Loucy (cell line): ENCODE measurements around the gene GABRG3.

ENCODE experiments used
- H2AFZ ChIP-seq: fragments of 200-600 bp; sonication (generic); 2 replicates; pipeline ENCODE4 v1.6.0; 2016; ENCODE audit warnings: antibody characterized with exemption, mild to moderate bottlenecking, low read length, moderate library complexity
- H3F3A ChIP-seq: fragments of 200-600 bp; 2 replicates; pipeline ENCODE4 v1.6.0; 2016; ENCODE audit warnings: antibody characterized with exemption, low read depth, mild to moderate bottlenecking
- H3K27me3 ChIP-seq: fragments of 200-600 bp; sonication (generic); 2 replicates; pipeline ENCODE4 v1.6.1; 2014; ENCODE audit warnings: low read length, mild to moderate bottlenecking; ENCODE audit not compliant: insufficient read depth, poor library complexity, severe bottlenecking
- H3K36me3 ChIP-seq: fragments of 200-600 bp; sonication (generic); 2 replicates; pipeline ENCODE4 v1.6.1; 2016; ENCODE audit warnings: low read length; ENCODE audit not compliant: insufficient read depth
- H3K4me1 ChIP-seq: fragments of 200-600 bp; sonication (generic); 2 replicates; pipeline ENCODE4 v1.5.1; 2014; ENCODE audit warnings: low read length, mild to moderate bottlenecking; ENCODE audit not compliant: insufficient read depth, poor library complexity, severe bottlenecking
- H3K4me2 ChIP-seq: fragments of 200-600 bp; sonication (generic); 2 replicates; pipeline ENCODE4 v1.6.0; 2014; ENCODE audit warnings: antibody characterized with exemption, low read length, low read depth, mild to moderate bottlenecking; ENCODE audit not compliant: poor library complexity, severe bottlenecking
- H3K4me3 ChIP-seq: fragments of 200-600 bp; sonication (generic); 2 replicates; pipeline ENCODE4 v1.5.1; 2014; ENCODE audit warnings: low read length, mild to moderate bottlenecking, mixed read lengths; ENCODE audit not compliant: poor library complexity, severe bottlenecking
- H3K79me2 ChIP-seq: fragments of 200-600 bp; sonication (generic); 2 replicates; pipeline ENCODE4 v1.6.1; 2014; ENCODE audit warnings: low read length; ENCODE audit not compliant: insufficient read depth
- H3K9ac ChIP-seq: fragments of 200-600 bp; sonication (generic); 2 replicates; pipeline ENCODE4 v1.6.0; 2014; ENCODE audit warnings: mild to moderate bottlenecking, low read depth, low read length, moderate library complexity; ENCODE audit not compliant: poor library complexity, severe bottlenecking
- H3K9me2 ChIP-seq: fragments of 200-600 bp; sonication (generic); replicated peaks from 2 replicates; pipeline ENCODE4 v1.6.1; 2016; ENCODE audit warnings: low read depth, low read length, mixed read lengths
- H3K9me3 ChIP-seq: fragments of 200-600 bp; sonication (generic); 2 replicates; pipeline ENCODE4 v1.6.1; 2014; ENCODE audit warnings: mild to moderate bottlenecking, antibody characterized with exemption, low read length, low read depth; ENCODE audit not compliant: insufficient read depth
- H4K20me1 ChIP-seq: fragments of 200-600 bp; sonication (generic); 2 replicates; pipeline ENCODE4 v1.6.0; 2014; ENCODE audit warnings: antibody characterized with exemption, low read length, mild to moderate bottlenecking; ENCODE audit not compliant: insufficient read depth, poor library complexity, severe bottlenecking
- EZH2phosphoT487 ChIP-seq: fragments of 200-600 bp; IDR thresholded peaks from 2 replicates; pipeline ENCODE4 v1.6.1; 2018; ENCODE audit warnings: antibody characterized with exemption, mild to moderate bottlenecking, moderate library complexity, borderline replicate concordance
- TF ChIP-seq, protein P1 (sequence below): fragments of 200-600 bp; sonication (generic); conservative IDR thresholded peaks from 2 replicates; pipeline ENCODE4 v1.5.1; 2014; ENCODE audit warnings: mild to moderate bottlenecking, antibody characterized with exemption, low read length

The GABRG3 gene

GRCh38 chr15:27042646-27043045, 71.7 kb downstream of the GABRG3 start:
- Histone ChIP-seq H3F3A (no peaks in the 10 kb centered on the region), H3K9ac (no peak overlapping the region), H4K20me1 (no peaks in the 10 kb centered on the region), H3K4me3 (no peak overlapping the region), H2AFZ (no peak overlapping the region), H3K4me2 (no peak overlapping the region), H3K79me2 (no peaks in the 10 kb centered on the region), H3K36me3 (no peaks in the 10 kb centered on the region), H3K9me3 (no peaks in the 10 kb centered on the region; the same call in 1 of the 2 replicates), H3K27me3 (no peaks in the 10 kb centered on the region), H3K4me1 (no peaks in the 10 kb centered on the region), H3K9me2 (no peaks in the 10 kb centered on the region)
- no peak for TF ChIP-seq EZH2phosphoT487

DNA sequence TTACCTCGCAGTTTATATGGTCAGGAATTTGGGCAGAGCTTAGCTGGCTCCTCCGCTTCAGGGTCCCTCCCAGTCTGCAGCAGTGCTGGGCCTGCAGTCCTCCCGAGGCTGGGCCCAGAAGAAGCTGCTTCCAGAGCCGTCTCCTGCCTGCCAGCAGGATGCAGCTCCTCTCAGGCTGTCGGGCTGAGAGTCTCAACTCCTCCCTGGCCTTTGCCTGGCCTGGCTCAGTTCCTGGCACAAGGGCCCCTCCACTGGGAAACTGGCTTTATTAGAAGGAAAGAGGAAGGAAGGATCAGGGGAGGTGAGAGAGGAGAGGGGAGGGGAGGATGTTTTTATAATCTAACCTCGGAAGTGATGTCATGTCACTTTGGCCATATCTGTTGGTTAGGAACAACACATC, 72.8 kb downstream of the GABRG3 start:
- TF ChIP-seq, protein P1, sequence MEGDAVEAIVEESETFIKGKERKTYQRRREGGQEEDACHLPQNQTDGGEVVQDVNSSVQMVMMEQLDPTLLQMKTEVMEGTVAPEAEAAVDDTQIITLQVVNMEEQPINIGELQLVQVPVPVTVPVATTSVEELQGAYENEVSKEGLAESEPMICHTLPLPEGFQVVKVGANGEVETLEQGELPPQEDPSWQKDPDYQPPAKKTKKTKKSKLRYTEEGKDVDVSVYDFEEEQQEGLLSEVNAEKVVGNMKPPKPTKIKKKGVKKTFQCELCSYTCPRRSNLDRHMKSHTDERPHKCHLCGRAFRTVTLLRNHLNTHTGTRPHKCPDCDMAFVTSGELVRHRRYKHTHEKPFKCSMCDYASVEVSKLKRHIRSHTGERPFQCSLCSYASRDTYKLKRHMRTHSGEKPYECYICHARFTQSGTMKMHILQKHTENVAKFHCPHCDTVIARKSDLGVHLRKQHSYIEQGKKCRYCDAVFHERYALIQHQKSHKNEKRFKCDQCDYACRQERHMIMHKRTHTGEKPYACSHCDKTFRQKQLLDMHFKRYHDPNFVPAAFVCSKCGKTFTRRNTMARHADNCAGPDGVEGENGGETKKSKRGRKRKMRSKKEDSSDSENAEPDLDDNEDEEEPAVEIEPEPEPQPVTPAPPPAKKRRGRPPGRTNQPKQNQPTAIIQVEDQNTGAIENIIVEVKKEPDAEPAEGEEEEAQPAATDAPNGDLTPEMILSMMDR, result no peak
- no peak for TF ChIP-seq EZH2phosphoT487
- H3K4me2 ChIP-seq, result no peak overlapping the region
- no peaks in the 10 kb centered on the region for H3K79me2 ChIP-seq
- no peak overlapping the region for H3K9ac ChIP-seq
- no peaks in the 10 kb centered on the region for H4K20me1 ChIP-seq
- no peaks in the 10 kb centered on the region for H3K27me3 ChIP-seq
- H3K9me2 ChIP-seq, result no peaks in the 10 kb centered on the region
- H3F3A ChIP-seq, result no peaks in the 10 kb centered on the region
- H3K36me3 ChIP-seq, result no peaks in the 10 kb centered on the region
- no peak overlapping the region for H3K4me3 ChIP-seq
- no peak overlapping the region for H2AFZ ChIP-seq
- H3K9me3 ChIP-seq, result no peaks in the 10 kb centered on the region; the same call in 1 of the 2 replicates
- H3K4me1 ChIP-seq, result no peaks in the 10 kb centered on the region

- H3K79me2 ChIP-seq, result no peaks in the 10 kb centered on the region
- no peaks in the 10 kb centered on the region; the same call in 1 of the 2 replicates for H3K9me3 ChIP-seq
- TF ChIP-seq, protein P1, result no peak
- H3K27me3 ChIP-seq, result no peaks in the 10 kb centered on the region
- H3K36me3 ChIP-seq, result no peaks in the 10 kb centered on the region
- no peaks in the 10 kb centered on the region for H4K20me1 ChIP-seq
- no peak overlapping the region for H2AFZ ChIP-seq
- no peak overlapping the region for H3K4me2 ChIP-seq
- no peak overlapping the region for H3K9ac ChIP-seq
- no peaks in the 10 kb centered on the region for H3K9me2 ChIP-seq
- no peaks in the 10 kb centered on the region for H3K4me1 ChIP-seq
- H3K4me3 ChIP-seq, result no peak overlapping the region
- no peaks in the 10 kb centered on the region for H3F3A ChIP-seq
Measured at GRCh38 chr15:27045796-27046195, 74.8 kb downstream of the GABRG3 start.

- Histone ChIP-seq H4K20me1 (no peaks in the 10 kb centered on the region), H3K4me3 (no peak overlapping the region), H3K79me2 (no peaks in the 10 kb centered on the region), H3K36me3 (no peaks in the 10 kb centered on the region), H3K9me2 (no peaks in the 10 kb centered on the region), H3F3A (no peaks in the 10 kb centered on the region), H3K9ac (no peak overlapping the region), H3K27me3 (no peaks in the 10 kb centered on the region), H3K4me2 (no peak overlapping the region), H3K4me1 (no peaks in the 10 kb centered on the region), H2AFZ (no peak overlapping the region), H3K9me3 (no peaks in the 10 kb centered on the region; the same call in 1 of the 2 replicates)
- TF ChIP-seq, protein P1, result no peak
- no peak for TF ChIP-seq EZH2phosphoT487
Measured at GRCh38 chr15:27046880-27047279, 75.9 kb downstream of the GABRG3 start.
